Measurements from ENCODE around the gene REEP3.

Gene REEP3

DNA sequence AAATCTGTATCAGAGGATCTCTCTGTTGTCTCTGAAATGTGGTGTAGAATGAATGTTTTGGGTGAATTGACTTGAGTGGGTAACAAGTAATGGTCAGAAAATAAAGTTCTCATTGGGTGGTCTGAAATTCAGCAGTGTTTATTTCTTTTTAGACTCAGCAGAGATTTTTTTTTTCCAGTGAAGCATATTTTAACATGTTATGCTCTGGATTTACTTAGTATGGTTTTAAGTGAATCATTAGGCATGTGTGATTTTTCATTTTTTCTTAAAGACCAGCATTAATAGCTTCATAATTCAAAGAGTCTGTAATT is 63.5 kb downstream of the REEP3 start:
- DNase-seq (ENCODE audit: low read depth in 2 of 3, low spot score in 1 of 3): no peak

DNA sequence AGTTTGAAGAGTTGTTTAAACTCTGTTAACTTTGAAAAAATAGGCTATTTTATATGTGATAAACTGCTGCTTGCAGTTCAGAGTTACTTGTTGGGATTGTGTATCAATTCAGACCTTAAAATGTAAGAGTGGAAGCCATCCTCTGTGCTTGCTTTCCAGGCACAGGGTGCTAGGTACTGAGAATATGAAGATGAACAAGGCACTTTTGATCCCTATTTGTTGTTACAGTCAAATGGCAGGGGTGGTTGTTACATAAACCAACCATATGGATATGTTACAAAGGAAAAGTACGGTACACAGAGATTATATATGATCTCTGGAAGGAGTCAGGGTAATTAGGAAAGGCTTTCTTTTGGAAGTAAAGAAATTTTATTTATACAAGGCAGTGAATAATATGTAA is 63.8 kb downstream of the REEP3 start:
- DNase-seq (ENCODE audit: low read depth in 2 of 3, low spot score in 1 of 3): no peak

DNA sequence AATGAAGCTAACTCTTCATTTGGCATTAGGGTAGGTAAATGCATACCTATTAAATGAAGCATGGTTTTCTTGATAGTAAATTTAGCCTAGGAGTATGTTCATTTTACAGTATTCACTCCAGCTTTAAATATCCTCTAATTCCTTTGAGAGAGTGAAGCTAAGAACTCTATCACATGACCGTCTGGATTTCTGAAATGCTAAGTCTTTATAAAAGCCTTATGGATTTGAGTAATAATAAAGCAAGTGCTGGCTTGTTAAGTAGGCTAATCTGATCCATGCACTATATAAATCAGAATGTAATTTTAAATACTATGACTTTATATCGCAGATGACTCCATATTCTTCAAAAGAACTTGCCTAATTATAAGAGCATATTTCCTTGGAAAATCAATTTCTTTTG is 64.8 kb downstream of the REEP3 start:
- DNase-seq (ENCODE audit: low read depth in 2 of 3, low spot score in 1 of 3): no peak

DNA sequence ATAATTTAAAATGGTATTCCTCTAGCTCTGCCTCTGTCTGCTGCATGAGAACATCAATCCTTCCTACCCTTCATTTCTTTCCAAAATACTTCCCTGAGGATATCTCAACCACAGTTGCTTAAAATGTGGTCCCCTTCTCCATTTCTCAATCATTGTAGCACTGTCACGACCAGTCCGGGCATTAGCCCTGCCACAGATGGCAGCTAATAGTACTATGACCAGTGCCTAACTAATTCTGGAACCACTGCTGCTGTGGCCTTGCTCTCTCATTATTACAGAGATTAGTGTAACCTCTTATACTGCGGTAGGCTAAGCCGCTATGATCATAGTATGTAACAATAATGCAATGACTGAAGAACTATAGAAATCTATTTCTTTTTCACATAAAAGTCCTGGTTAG is 66.0 kb downstream of the REEP3 start:
- DNase-seq (ENCODE audit: low read depth in 2 of 3, low spot score in 1 of 3): no peak

DNA sequence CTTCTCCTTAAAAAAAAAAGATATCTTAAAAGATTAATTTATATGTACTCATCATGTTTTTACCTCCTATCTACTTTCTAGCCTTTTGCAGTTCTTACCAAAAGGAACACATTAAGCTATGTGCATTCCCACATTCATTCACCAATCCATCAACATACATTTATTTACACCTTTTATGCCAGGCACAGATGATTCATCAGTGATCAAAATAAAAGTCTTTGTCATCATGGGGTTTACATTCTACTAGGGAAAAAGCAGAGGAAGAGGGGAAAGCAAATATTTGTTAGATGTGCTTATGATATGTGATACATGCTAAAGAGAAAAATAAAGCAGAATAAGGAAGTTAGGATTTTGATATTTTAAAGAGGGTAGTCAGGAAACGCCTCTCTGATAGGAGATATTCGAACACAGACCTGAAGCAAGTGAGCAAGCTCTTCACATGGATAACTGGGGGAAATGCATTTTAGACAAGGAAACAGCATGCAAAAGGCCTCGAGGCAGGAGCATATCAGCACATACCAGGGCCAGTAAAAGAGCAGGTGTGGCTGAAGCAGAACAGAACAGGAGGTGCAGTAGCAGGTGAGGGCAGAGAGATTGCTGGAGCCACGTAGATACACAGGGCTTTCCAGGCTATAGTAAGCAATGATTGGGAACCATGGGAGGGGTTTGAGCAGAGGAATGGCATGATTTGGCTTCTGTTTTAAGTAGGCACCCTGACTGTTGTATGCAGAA is 67.4 kb downstream of the REEP3 start:
- no peak for DNase-seq (ENCODE audit: low read depth in 2 of 3, low spot score in 1 of 3)

DNA sequence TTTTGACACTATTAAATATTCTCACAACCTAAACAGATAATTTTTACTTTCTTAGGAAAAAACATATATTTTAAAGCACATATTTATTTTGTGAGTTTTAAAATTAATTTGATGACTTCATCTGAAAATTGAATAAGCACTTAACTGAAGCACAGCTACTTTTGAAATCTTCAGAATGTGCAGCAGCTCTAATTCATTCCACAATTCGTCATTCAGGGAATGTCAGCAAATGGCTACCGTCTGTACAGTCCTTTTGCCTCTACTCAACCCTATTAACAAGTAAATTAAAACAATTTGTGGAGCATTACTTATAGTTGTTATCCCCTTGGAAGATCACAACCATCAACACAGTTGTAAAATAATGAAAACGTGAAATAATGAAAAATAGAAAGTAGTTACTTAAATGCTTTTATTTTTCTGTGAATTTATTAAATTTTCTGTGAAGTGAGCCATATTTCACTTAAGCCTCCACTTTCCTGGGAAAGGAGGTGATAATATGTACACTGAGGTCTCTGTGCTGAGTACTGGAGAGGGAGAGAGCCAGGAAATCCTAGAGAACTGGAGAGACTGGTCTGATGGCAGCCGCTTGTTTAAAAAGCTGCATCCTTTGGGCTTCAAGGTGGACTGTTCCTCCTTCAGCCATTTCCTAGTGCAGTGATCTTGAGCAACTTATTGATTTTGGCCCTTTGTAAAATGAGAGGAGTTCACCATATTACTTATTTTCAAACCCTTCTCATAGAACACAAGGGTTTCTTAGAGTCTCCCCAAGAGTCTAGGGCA is 70.6 kb downstream of the REEP3 start:
- no peak for DNase-seq (ENCODE audit: low read depth in 2 of 3, low spot score in 1 of 3)

DNA sequence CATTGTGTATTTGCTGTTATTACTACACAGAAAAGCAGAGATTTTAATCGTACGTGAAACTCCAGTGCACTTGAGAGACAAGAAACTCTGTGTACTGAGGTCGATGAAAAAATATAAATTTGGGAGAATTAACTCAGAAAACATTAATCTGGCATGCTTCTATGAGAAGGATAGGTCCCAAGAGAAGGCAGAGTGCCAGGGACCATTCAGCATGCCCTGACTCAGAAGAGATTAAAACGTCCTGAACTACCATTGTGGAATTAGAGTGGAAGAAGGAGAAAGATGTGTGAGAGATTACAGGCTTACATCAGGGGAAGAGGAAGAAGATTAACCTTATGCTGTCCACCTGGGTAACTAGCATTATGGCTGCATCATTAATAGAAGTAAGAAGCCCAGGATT is 72.4 kb downstream of the REEP3 start:
- DNase-seq (ENCODE audit: low read depth in 2 of 3, low spot score in 1 of 3): no peak

DNA sequence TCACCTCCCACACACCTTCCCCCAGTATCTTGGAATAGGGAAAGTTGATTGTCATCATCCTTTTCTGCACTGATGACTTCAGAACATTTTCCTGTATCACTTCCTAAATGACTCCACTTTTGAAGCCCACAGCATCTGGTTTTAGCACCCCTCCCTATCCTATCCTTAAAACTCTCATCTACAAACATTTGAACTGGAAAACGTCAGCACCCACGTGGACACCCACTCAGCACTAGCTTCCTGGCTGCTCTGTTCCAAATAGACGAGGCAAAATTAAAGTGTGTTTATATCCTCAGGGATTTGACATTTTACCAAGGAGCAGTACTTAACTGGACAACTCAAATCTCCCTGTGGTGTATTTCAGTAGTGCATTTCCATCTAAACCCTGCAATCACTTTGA is 73.9 kb downstream of the REEP3 start:
- no peak for DNase-seq (ENCODE audit: low read depth in 2 of 3, low spot score in 1 of 3)

DNA sequence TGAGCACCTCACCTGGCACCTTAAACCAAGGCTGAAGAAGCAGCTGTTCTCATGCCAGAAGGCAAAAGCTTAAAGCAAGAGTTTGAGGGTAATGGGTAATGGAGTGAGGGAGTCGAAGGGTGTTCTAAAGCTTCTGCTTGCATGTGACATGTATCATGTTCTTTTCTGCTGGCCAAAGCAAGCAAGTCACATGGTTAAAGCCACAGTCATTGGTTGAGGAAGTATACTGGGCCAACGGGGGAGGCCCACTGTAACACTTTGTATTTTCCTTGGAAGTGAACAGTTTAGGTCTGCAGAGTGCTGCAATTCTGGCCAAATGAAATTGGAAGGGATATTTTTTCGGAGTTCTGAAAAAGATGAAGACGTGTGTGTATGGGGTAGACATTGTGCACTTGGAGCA is 75.7 kb downstream of the REEP3 start:
- DNase-seq (ENCODE audit: low read depth in 2 of 3, low spot score in 1 of 3): no peak

DNA sequence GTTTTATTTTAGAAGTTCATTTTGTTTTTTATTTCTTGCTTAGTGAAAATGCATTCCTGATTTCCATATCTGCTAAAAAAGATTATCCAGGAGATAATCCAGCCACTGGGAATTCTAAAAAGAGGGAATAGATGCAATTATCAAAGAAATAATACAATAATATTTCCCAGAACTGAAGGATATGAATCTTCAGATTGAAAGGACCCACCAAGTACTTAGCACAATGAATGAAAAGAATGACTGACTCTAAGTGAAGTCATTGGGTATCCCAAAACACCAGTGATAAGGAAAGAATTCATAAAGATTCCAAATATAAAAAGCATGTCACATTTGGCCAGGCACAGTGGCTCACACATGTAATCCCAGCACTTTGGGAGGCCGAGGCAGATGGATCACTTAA is 79.3 kb downstream of the REEP3 start:
- DNase-seq (ENCODE audit: low read depth in 2 of 3, low spot score in 1 of 3): no peak

DNA sequence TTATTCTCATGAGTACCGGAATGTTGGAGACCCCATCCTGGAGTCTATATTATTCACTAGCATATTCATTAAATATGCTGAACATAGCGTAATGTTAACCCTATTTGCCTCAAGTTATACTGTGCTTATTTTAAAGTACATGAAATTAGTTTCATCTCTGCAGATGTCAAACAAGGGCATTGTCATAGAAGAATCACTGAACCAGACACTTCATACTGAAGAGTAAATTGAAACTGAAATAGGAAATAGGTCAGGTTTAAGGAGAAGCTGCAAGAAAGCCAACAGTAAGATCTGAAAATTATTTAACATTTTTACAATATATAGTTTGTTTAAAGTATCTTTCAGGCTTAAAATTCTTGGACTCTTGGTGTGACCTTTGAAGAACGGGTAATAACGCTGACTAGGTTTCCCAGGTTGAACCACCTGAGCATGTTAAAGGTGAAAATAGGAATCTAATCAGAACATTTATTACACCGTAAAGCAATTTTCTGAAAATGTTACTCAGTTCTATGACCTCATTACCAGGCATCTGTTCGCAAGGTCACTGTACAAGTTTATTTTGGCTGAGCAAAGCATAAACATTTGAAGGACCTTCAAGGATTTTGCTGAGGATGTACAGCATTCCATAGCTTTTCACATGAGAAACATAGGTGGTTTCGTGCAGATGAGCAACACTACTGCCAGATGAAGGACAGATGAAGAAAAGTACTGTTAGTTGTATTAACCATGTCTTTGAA is 82.7 kb downstream of the REEP3 start:
- DNase-seq (ENCODE audit: low read depth in 2 of 3, low spot score in 1 of 3): no peak

DNA sequence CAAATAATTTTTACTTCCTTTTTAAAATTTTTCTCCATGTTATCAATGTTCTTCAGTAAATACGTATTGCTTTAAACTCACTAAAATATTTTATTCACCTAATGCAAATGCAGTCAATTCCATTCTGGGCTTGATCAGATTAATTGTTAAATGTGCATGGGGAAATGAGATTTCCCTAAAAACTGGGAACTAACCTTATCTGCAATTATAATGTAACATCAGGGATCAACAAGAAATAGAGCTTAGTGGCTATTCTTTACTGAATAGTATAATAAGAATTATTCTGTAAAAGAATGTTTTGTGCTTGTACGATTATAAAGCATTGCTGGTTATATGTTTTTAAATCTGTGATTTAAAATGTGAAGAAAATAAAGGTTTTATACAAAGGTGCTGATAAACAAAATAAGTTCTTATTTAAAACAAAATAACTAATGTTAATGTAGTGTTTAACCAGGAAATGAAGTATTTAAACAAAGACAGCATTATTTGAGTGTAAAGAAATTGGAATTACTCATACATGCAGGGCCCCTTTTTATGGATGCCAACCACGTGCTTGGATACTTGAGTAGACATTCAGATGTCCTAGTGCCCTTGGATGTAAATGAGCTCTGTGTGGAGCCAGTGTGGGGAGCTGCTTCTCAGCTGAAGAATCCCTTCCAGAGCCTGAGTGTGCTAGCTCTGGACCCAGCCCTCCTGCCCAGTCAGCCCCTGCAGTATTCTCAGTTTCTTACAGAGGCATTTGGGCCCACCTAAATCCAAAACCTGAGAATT is 84.2 kb downstream of the REEP3 start:
- DNase-seq (ENCODE audit: low read depth in 2 of 3, low spot score in 1 of 3): no peak

DNA sequence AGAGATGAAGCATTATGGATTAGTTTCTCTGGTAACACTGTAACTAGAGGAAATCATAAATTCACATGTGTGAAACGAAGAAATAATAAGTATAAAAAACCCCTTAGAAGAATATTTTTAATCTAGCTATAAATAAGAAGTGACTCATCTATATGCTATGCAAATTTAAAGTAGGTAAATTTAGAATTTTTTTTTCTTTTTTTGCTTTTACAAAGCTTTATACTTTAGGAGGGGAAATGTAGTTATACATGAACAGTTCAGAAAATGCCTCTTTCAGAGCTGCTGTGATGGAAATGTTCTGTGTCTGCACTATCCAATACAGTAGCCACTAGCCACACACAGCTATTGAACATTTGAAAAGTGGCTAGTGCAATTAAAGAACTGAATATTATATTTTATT is 87.3 kb downstream of the REEP3 start:
- no peak for DNase-seq (ENCODE audit: low read depth in 2 of 3, low spot score in 1 of 3)

DNA sequence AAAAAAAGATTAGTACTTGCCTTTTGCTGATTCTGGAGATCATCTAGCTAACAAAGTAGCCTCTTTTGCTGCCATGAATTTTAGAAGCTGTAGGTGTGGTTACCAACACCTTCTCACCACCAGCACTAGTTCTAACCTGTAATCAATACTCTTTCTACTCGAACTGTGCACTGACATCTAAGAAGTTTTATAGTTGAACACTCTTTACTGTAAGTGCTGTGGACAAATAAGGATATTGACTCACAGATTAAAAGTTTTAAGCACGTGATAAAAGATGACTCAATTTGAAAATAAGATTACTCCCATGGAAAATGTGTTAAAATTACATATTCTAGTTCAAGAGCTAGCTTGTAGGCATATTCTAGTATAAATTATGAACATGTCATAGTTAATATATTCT is 89.9 kb downstream of the REEP3 start:
- no peak for DNase-seq (ENCODE audit: low read depth in 2 of 3, low spot score in 1 of 3)

DNA sequence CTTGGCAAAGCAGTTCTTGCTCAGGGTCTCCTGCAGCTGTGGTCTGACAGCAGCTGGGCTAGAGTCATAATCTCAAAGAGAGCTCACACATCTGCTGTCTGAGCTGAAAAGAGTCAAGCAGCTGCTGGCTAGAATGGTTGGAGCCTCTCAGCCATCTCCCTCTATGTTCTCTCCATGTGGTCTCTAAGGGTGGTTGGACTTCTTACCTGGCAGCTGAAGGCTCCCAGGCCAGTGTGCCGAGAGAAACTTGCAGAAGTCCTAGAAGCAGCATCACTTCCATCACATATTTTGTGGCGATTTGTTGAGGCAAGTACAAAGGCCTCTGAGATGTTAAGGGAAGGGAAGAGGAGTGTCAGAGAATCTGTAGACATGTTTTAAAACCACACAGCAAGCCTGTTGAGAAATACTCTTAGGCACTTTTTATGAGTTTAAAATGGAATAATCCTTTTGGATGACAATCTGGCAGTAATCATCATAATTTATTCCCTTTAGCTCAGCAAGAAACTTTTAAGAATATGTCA is 93.2 kb downstream of the REEP3 start:
- no peak for DNase-seq (ENCODE audit: low read depth in 2 of 3, low spot score in 1 of 3)

DNA sequence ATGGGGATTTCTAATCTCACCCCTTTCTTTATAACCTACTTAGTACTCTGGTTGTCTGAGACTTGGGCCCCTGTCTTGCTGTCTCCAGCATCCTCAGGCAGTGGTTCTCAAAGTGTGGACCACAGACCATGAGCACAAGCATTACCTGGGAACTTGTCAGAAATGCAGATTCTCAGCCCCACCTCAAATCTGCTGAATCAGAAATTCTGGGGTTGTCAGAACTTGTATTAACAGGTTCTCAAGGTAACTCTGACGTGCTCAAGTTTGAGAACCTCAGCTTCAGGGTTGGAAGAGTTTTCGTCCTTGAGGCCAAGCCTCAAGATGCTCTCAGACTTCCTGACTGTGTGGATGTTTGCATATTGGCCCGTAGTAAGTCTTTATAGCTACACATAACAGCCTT is 97.4 kb downstream of the REEP3 start:
- DNase-seq (ENCODE audit: low read depth in 2 of 3, low spot score in 1 of 3): no peak

DNA sequence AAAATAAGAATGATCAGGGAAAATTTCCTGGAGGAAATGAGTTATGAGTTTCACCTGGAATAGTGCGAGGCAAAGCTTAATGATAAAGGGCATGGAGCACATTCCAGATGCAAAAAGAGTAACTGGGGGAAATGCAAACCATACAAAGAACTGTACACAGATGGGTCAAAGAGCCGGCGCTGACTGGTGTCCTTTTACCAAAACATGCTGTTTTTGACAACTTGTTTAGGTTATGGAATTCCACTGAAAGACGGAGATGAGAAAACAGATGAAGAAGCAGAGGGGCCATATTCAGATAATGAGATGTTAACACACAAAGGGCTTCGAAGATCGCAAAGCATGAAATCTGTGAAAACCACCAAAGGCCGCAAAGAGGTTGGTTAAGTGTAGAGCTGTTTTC is 98.2 kb downstream of the REEP3 start:
- no peak for DNase-seq (ENCODE audit: low read depth in 2 of 3, low spot score in 1 of 3)

DNA sequence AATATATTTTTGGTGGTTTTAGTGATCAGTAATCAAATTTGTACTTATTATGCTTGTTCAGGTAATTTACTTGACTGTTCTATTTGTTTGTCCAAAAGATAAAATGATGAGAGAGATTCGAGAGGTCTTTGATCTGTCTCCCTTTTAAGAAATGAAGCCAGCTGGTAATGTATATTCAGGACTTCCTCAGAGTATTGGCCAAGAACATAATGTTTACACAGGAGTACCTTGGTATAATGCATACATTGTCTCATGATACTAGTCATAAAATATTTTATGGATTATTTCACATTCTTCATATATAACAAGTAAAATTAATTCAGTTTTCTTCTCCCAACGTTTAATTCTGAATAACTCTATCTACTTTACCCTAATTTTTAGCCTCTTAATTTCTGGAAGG is 100.9 kb downstream of the REEP3 start:
- no peak for DNase-seq (ENCODE audit: low read depth in 2 of 3, low spot score in 1 of 3)

DNA sequence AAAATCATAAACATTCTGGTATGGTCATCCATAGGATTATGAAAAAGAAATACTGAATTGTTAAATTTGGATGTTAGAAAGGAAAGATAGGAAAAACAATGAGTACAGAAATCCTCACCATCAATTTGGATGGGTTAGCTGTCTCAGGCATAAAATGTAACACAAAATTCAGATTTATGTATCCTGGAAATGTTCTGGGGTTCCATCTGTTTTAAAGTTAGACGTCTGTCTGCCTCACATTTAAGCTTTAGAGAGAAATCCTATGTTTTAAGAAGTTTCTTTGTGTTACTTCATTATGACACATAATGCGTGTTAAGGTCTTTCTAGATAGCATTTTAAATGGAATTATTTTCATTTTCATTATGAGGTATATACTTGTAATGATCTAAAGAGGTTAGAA is 103.5 kb downstream of the REEP3 start:
- DNase-seq (ENCODE audit: low read depth in 2 of 3, low spot score in 1 of 3): no peak

DNA sequence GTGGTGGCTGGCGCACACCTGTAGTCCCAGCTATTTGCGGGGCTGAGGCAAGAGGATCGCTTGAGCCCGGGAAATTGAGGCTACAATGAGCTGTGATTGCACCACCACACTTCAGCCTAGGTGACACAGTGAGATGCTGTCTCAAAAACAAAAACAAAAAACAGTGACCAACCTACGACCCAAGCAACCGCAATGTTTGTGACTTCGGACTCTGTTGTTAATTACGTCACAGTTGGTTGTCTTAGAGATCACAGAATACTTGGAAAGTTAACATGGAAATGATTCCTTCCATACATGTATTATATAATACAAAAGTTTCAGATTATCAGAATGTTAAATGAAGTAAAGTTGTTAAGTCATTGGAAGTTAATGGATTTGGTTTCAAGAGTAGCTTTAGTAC is 106.2 kb downstream of the REEP3 start:
- DNase-seq (ENCODE audit: low read depth in 2 of 3, low spot score in 1 of 3): no peak

DNA sequence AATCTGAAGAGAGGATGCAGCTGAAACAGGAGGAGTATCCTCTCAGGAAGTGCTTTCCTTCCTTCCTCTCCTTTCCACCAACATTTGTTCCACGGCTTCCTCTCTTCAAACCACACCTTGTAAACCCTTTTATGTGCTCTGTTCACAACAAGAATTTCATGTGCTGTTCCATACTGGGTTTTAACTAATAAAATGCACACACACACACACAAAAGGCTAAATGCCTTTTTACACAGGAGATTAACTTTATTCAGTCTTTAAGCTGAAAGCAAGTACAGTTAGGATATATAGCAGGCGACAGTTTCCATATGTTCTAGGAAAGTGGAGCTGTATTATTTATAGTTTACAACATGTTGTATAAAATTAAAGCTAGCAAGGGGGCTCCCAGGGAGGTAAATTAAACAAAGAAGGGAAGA is 106.7 kb downstream of the REEP3 start:
- DNase-seq (ENCODE audit: low read depth in 2 of 3, low spot score in 1 of 3): no peak
